NCI-H1105 (cell line): ENCODE data around the gene SMOC2.

ENCODE experiments used
- DNase-seq: peaks from one replicate; lab custom pipeline; 2025; lab: John Stamatoyannopoulos, UW

SMOC2 gene

DNA sequence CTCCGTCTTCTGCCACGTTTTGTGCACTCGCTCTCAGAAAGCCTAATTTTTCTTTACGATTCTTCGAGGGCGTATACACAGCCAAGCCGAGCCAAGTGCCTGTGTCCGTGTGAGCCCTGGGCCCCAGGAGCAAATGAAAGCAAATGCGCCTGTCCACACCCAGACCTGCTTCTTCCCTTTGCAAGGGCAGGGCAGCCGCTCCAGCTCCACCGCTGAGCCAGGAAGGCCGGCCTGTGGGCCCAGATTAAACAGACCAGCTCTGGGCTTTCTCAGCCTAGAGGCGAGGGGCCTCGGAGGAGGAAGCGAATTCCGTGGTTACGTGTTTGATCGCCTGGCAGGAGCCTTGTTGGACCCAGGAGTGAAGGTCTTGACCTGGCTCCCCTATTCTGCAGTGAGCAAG lies 184.6 kb downstream of the SMOC2 start:
- DNase-seq: no peak

DNA sequence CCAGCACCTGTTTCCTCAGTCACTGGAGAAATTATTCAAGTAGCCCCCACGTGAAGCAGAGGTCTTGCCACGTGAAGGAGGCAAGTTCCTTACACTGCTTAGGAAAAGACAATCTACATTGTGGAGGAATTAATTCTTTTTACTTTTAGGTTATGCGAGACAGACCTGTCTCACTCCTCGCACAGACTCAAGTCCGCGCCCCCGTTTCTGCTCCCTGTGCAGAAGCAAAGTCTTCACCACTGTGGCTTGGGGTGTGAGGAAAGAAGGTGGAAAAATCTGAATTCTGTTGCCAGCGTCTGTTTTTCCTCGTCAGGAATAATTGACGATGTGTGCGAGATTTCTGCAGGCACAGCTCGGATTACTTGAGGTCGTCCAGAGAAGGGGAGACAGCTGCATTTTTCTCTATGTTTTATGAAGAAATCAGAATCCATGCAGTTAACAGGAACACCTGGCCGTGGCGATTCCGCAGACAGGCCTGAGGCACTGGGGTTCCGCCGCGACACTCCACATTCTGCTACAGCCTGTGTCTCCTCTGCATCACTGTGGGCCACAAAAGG lies 185.1 kb downstream of the SMOC2 start:
- no peak for DNase-seq

DNA sequence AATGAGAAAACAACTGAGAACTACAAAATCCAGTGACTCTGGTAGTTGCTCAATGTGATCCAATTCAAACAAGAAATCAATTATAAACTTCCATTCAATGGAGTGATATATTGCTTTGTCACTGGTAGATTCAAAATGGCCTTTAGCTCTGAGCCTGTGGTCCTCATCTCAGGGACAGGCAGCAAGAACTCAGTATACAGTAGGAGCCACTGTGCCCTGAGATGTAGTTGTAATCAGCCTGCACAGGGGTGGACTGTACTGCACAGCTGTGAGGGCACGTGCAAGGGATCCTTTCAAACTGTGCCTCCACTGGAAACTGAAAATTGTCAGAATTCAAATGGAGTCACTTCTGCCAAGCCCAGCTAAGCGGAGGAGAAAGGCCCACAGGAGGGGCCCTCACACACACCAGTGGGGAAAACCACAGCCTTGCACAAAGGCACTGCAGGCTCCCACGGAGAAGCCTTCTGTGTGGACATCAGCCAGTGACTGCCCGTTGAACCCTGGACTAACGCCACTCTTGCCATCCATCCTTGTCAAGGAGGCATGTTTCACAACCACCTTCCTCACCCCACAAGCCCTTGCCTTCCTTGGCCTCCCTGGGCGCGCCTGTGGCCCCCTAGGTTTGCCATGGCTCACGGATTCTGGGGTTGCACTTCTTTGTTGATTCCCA lies 186.7 kb downstream of the SMOC2 start:
- DNase-seq: no peak

DNA sequence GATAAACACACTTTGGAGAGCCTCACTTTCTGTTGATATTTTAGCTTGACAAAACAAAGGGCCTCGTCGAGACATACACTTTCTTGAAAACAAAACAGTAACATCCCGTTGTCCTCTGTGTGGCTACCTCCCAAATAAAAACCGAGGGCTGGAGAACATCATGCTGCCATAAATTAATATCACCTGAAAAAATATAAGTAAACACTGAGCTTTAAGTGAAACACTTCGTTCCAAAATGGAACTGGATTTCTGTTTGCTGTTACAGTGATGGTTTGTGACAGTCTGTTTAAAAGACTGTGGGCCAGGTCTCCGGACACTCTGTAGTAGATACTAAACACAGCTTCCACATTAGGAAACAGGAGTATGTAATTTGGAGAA lies 187.2 kb downstream of the SMOC2 start:
- no peak for DNase-seq

DNA sequence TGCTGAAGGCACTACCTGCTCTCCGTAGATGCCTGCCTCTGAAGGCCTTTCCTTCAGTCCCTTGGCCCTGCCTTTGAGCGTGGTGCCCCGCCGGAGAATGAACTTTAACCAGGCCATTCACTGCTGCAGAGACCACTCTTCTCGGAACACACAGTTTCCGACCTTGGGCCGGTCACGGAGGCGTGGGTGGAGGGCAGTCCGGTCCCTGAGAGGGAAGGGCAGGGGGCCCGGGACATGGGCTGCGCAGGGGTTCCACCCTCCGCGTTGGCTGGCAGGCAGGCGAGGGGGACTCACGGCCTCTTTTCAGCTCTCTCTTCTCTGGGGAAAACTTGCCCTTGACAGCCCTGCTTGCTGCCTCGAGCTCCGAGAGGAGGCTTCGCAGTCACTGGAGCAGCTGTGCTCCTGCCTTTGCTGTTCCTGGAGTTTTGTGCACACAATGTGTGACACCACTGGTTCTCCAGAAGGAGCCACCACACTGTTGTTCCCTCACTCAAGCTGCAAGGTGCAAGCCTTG lies 187.8 kb downstream of the SMOC2 start:
- DNase-seq: no peak

DNA sequence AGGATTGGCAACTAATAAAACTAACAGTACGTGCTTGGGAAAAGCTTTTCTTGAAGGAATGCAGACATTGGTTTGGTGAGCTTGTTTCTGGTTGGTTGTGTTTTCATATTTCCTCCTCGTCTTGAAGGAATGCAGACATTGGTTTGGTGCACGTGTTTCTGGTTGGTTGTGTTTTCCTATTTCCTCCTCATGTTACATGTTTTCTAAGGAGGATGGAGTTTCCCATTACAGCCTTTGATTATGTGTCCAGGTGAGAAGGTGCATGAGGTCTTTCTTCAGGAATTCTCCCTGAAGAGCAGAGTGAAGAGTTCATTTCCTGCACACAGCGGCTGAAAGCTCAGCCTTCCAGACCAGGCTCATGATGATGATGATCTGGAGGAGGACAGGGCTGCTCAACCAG lies 190.6 kb downstream of the SMOC2 start:
- DNase-seq: no peak

DNA sequence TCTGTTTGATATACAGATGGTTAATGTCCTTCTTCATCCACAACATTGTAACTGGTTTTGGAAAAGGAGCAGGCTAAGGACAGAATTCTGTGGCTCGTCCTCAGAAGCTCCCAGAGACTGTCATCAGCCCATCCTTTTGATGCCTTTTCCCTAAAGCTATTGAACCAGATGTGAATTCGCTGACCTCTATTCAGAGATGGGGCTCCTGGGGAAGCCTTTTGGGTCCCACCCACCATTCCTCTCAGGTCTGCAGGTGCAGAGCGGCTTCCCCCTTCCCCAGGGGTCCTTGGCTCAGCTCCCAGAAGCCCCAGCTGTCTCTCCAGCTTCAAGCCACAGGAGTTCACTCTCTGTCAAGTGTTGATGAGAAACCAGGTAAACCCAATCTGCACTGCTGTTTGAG lies 191.7 kb downstream of the SMOC2 start:
- DNase-seq: peak; percentile 46

DNA sequence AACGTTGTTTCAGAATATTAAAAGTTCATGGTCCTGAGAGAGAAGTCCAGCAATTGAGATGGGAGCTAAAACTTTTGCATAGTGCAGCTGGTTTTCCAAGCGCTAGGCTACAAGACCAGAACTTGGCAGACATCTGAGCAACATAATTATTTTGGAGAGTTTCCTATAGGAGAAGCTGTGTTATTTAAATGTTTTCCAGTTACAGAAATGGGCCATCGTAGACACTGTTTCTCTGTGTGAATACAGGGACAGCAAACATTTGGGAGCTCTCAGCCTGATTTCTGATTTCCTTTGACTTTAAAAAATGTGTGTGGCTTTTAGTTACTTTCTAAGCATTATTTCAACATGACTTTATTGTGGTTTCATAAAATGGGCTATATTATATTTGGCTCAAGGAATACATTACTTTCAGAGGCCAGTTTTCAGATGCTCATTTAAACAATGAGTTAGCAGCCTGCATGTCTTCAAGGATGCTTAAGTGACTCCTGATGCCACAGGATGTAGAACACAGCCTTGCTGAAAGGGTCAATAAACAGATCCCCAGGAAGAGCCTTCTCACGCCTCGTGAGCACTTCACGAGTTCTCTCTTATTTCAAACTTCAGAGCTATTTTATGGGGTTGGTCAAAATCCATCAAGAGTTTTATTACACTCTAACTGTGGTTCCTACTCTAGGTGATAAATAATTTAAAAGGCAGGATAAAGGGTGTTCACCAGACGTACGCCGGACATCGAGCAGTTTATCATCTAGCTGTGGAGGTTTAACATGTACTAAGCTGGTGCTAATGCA lies 193.8 kb downstream of the SMOC2 start:
- DNase-seq: no peak

DNA sequence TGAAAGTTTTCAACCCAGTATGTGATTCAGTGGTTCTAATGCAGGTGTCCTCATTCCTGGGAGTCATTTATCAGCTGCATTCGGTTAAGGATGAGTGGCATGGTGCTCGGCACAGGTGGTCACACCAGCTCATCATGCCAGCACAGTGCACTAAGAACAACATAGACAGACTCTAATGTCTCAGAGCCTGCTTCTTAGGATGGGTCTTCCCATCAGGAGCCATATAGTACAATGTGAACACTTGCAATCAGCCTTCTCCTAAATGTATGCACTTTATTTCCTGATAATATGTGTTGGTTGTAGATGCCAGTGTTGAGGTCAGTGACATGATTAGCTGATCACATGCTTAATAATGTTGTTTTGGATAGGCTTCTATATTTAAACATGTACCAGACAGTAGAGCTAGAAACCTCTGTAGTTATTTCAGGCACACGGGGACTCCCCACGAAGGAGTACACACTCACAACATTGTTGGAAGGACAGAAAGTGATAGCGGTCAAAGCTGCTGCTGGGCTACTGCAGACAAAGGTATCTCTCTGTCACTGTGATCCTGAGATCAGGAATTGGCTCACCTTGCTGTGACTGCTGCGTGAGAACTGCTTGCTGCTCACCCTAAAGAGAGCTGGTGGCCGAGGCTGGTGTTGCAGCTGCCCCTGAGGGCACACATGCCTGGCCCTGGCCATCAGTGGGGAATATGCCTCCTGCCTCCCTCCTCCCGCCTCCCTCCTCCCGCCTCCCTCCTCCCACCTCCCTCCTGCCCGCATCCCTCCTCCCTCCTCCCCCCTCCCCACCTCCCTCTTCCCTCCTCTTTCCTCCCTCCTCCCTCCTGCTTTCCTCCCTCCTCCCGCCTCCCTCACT lies 195.4 kb downstream of the SMOC2 start:
- DNase-seq: no peak

DNA sequence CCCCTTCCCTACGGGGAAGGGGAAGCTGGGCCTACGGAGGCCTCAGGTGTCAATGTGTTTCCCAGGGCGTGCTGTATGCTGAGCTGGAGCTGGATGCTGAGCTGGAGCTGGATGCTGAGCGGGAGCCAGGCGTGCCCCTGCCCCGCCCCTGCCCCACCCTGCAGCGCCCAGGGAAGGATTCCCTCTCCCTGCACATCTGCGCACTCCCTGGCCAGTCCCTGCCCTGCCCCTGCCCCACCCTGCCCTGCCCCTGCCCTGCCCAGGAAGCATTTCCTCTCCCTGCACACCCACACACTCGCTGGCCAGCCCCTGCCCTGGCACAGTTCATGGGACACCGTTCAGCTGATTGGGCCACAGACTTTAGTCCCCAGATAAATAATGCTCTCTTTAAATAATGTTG lies 196.8 kb downstream of the SMOC2 start:
- no peak for DNase-seq

DNA sequence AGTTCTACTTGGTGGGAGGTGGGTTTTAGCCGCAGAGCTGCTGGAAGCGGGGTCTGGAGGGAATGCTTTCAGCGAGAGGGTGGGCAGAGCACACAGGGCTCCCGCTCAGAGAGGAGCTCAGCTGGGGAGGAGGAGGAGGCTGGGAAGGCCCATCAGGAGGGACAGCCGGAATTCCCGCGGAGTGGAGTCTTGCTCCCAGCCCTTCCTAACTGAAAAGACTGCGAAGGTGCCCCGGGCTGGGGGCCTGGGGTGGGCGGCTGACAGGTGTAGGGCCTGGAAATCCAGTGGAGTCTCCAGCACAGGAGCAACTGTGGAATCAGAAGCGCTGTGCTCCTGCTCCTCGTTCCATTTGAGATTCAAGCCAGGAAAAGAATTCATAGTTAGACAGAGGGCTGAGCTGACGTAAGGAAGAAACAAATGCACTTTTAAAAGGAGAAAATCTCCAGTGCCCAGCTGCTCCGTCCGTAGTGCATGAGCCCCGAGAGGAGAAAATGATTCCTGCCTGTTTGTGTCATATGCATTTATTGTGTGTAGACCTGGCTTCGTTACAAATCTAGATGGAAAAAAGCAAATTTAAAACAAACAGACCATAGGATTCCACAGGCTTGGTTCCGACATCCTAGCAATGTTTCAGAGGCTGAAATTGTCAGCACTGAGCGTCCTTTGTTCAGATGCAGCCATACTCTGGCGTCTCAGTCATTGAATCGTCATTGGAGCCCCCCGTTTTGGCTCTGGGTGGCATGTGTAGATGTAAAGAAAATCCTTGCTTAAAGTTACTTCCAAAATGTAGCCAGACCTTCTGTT lies 197.7 kb downstream of the SMOC2 start:
- DNase-seq: no peak

DNA sequence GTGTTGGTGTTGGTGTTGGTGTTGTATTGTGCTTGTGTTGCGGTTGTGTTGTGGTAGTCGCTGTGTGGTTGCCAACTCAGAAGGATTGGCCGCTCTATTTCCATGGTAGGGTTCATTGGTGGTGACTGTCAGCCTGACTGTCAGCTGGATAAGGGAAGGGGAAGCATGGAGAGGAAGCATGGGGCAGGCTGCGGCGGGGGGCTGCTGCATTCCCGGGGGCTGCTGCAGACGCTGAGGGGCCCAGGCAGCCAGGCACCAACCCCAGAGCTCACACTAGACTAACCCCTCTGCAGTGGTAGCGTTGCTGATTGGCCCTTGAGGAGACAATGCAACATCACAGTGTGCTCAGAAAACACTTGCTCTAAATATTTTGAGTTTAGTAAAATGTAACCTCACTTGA lies 199.2 kb downstream of the SMOC2 start:
- DNase-seq: no peak

DNA sequence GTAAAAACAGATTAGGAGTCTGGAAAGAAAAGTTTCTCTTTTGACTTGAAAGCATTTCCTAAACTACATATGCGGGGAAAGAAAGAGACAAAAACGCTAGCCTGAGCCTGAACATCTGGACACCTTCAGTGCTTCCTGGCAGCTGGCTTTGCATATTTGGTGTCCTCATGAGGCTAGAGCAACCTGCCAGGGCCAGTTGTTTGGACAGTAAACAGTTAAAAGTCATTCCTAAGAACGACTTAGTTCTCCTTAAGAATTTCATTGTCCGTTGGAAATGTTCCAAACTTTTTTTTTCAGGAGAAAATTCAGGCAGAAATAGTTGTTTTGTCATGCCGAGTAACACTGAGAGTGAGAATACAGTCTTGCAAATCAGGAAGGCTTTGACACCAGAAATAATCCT lies 199.8 kb downstream of the SMOC2 start:
- no peak for DNase-seq

DNA sequence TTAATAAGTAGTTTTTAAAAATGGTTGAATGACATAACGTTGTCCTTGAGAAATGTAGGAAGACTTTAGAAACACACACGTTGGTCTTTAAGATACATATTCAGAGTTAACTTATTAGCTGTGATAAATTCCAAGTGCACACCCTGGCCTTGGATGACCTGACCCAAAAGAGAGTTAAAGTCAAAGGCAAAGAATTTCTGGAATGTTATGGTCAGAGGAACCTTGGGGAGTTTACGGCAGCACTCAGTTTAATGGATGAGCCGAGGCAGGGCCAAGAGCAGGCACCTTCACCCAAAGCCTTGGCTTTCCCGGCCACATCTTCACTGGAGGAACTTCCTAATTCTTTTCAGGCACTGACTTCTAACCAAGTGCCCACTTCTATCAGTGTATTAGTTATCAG lies 200.5 kb downstream of the SMOC2 start:
- no peak for DNase-seq

DNA sequence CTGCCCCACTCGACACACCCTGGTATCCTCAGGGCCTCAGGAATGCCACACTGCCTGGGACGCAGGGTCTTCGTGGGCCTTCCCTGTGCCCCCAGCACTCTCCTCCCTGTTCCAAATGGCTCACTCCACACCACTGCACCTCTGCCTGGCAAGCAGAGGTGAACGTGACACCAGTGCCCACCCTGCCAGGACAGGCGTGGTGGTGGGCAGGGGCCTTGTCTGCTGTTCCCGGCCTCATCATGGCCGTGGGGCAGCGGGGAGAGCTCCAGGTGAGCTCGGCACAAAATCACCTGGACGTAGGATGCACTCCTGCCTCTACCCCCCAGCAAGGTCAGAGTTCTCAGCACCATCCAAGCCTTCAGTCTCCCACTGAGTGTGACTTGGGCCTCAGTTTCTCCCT lies 202.4 kb downstream of the SMOC2 start:
- no peak for DNase-seq

DNA sequence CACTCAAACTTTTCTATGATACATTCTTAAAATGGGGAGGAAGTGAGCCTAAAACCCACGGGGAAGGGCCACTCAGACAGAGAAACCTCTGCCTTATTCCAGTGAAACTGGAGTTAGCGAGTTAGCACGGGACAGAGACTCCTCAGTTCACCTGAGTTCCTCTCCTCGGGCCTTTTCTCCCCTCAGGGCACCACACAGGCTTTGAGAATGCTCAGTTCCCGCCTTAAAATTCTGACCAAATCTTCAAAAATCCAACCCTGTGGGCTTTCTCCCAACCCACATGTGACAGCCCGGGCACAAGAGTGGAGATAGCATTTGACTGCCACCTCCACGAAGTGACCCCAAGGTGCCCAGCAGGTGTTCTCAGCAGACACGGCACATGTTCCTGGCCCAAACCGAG lies 204.3 kb downstream of the SMOC2 start:
- no peak for DNase-seq

DNA sequence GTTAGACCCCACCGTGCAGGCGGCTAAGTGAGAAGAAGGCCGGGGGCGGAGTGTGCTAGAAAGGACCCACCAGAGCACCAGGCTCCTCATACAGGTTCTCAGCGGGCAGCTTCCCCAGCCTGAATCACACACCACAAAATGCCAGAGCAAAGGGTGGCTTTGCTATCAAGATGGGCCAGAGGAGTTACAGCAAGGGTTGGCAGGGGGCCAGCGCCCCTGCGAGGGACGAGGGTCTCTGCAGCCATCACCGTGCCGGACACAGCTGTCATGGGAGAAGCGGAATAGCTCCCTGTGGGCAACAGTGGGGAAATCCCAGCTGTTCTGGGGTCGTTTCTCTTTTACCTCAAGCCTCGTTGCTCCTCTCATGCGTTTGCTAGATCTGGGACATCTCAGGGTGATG lies 206.3 kb downstream of the SMOC2 start:
- DNase-seq: no peak

DNA sequence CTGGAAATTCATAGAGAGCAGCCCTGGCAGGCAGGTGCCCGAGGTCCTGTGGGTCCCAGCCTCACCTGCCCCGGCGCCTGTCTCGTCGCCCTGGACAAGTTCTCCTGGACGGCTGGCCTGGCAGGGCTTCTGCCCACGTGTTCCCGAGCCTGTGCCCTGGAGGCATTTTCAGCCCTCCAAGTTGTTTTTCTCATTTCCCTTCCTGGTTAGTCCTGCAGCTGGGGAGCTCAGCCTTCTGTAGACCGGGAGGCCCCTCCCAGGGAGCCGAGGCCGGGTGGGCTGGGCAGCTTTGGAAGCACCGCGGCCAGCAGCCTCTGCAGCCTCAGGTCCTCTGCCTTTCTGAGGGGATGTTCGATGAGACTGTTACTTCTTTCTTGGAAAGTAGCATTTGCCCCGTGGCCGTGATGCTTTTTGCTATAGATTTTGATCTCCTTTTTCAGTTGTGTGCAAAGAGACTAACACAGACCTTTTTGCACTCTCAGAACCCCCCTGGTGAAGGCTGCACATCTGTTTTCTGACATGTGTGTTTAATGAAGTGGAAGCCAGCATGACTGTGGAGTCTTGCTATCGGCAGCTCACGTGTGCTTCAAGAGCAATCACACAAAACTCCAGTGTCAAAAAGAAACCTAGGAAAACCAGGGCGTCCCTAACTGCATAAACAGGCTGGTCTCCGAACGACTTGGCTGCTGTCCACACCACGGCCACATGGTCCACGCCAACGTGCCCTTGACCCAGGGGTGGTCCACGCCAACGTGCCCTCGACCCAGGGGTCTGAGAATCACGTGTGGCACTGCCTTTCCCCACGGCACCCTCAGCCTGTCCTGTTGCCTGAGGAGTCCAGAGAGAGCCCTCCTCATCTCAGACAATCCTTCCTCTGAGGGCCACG lies 207.5 kb downstream of the SMOC2 start:
- no peak for DNase-seq

DNA sequence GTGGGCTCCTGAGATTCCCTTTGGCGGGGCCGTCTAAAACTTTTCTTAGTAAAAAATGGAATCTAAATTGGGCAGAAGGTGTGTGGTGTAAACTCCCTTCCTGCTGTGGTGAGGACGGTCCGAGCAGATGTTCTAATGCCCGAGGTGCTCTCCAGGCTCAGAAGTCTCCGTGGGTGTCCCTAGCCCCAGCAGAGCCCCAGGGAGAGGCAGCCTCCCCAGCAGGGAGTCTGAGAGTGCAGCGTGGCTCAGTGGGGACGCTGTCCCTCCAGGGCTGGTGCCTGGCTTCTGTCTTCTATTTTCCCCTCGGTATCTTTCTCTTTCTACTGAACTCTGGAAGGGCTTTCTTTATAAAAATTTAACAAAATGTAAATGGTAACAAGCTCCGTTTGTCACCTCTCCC lies 208.2 kb downstream of the SMOC2 start:
- no peak for DNase-seq

DNA sequence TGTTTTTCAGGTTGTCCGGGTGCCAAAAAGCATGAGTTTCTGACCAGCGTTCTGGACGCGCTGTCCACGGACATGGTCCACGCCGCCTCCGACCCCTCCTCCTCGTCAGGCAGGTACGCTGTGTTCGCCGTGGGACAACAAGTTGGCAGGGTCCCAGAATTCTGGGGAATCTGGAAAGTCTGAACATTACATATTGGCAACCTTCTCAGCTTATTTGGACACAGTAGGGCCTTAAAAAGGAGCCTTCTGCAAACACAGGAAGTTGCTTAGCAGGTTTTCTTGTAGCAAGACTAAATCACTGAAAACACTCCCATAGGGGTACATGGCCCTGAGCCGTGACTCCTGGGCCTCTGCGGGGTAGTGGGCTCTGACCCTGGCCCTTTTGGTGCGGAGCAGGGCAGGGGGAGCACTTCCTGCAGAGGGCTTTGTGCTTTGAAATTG lies 209.7 kb downstream of the SMOC2 start:
- DNase-seq: no peak
